ENCODE data around the gene CARHSP1.

CARHSP1 gene

GRCh38 chr16:8863594-8864424 is 5.0 kb downstream of the CARHSP1 start:
- TF ChIP-seq, protein P1, sequence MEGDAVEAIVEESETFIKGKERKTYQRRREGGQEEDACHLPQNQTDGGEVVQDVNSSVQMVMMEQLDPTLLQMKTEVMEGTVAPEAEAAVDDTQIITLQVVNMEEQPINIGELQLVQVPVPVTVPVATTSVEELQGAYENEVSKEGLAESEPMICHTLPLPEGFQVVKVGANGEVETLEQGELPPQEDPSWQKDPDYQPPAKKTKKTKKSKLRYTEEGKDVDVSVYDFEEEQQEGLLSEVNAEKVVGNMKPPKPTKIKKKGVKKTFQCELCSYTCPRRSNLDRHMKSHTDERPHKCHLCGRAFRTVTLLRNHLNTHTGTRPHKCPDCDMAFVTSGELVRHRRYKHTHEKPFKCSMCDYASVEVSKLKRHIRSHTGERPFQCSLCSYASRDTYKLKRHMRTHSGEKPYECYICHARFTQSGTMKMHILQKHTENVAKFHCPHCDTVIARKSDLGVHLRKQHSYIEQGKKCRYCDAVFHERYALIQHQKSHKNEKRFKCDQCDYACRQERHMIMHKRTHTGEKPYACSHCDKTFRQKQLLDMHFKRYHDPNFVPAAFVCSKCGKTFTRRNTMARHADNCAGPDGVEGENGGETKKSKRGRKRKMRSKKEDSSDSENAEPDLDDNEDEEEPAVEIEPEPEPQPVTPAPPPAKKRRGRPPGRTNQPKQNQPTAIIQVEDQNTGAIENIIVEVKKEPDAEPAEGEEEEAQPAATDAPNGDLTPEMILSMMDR (IDR thresholded peaks at IDR 0.05; ENCODE audit: control extremely low read depth, extremely low read depth, low read depth, missing control alignments), result no peak
- POLR2A ChIA-PET, result interaction anchor here (0.6 kb wide), 1 partner anchor 242 kb away, joined by 5 read pairs; no protein-coding TSS in a partner anchor
- CTCF ChIA-PET, result interaction anchor here (1.0 to 2.0 kb wide), 5 partner anchors 9 to 208 kb away, joined by 3 to 6 read pairs (median 5); no protein-coding TSS in a partner anchor
- DNase-seq (ENCODE audit: extremely low spot score), result no peak

GRCh38 chr16:8862309-8863130 is 6.3 kb downstream of the CARHSP1 start:
- TF ChIP-seq, protein P1 (IDR thresholded peaks at IDR 0.05; ENCODE audit: control extremely low read depth, extremely low read depth, low read depth, missing control alignments), result no peak
- CTCF ChIA-PET, result interaction anchor here (1.6 to 3.4 kb wide), 2 partner anchors 17 kb away, joined by 5 to 15 read pairs; no protein-coding TSS in a partner anchor
- POLR2A ChIA-PET, result no interaction called here
- no peak for DNase-seq (ENCODE audit: extremely low spot score)

DNA sequence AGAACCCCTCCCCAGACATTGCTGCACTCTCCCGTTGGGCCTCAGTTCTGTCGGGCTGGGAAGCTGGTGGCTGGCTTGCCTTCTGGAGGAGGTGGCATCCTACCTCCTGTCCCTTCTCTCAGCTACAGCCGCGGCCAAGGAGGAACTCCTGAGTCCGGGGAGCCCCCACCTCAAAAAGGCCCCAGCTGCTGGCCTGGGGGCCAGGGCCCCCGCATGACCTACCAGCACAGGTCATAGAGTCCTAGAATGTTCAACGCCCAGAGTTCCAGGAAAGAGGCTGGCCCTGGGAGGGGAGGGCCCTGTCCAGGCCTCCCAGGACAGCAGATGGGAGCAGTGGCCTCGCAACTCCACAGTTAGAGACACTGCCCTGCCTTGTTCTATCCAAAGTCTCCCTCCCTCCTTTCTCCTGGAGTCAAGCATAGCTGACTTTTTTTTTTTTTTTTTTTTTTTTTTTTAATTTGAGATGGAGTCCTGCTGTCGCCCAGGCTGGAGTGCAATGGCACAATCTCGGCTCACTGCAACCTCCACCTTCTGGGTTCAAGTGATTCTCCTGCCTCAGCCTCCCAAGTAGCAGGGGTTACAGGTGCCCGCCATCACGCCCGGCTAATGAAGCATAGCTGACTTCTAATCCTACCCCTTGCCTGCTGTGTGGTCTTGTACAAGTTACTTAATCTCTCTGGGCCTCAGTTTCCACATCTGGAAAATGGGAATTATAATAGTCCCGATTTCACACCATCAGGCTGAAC is 7.1 kb downstream of the CARHSP1 start:
- ChIA-PET CTCF (interaction anchor here (3.4 kb wide), 1 partner anchor 18 kb away, joined by 15 read pairs; no protein-coding TSS in a partner anchor), POLR2A (no interaction called here)
- DNase-seq (ENCODE audit: extremely low spot score), result no peak
- TF ChIP-seq, protein P1 (IDR thresholded peaks at IDR 0.05; ENCODE audit: control extremely low read depth, extremely low read depth, low read depth, missing control alignments), result no peak

GRCh38 chr16:8859913-8860881 is 8.6 kb downstream of the CARHSP1 start:
- no peak for DNase-seq (ENCODE audit: extremely low spot score)
- CTCF ChIA-PET, result interaction anchor here (1.2 to 3.4 kb wide), 2 partner anchors 19 to 64 kb away, joined by 3 to 15 read pairs; no protein-coding TSS in a partner anchor
- POLR2A ChIA-PET, result interaction anchor here (0.6 kb wide), 2 partner anchors 61 to 250 kb away, joined by 4 read pairs; no protein-coding TSS in a partner anchor
- TF ChIP-seq, protein P1 (IDR thresholded peaks at IDR 0.05; ENCODE audit: control extremely low read depth, extremely low read depth, low read depth, missing control alignments), result no peak

- ChIA-PET POLR2A (interaction anchor here (0.6 to 2.2 kb wide), 2 partner anchors 9 to 60 kb away, joined by 4 to 8 read pairs; partner anchors contain the start of gene CARHSP1), CTCF (interaction anchor here (2.2 to 3.4 kb wide), 2 partner anchors 20 to 21 kb away, joined by 6 to 15 read pairs; no protein-coding TSS in a partner anchor)
- TF ChIP-seq, protein P1 (IDR thresholded peaks at IDR 0.05; ENCODE audit: control extremely low read depth, extremely low read depth, low read depth, missing control alignments), result no peak
- no peak for DNase-seq (ENCODE audit: extremely low spot score)
These were observed 9.6 kb downstream of the CARHSP1 start for GRCh38 chr16:8858994-8859912.

All from GM10248 (cell line).